H9 (cell line): Measurements from ENCODE around the gene SF3B3. TPM values are rescaled to one million over a fixed set of nuclear protein-coding genes. Genes with fewer than 3 reads are reported as not detected.
A peak's percentile ranks its signal among the peaks of the same experiment; 100 is the strongest.

Source experiments
- DNase-seq: peaks from one replicate; pipeline ENCODE4 v3.0.0-alpha.2; 2017
- H2AFZ ChIP-seq: one replicate; pipeline ENCODE4 v1.6.1; 2013; ENCODE audit warnings: mild to moderate bottlenecking, low read length, control low read depth, moderate library complexity
- H2AK5ac ChIP-seq: 2 replicates; pipeline ENCODE4 v1.6.1; 2013; ENCODE audit warnings: low read length, control low read depth, mixed read lengths; ENCODE audit not compliant: insufficient read length
- H2BK120ac ChIP-seq: one replicate; pipeline ENCODE4 v1.6.1; 2013; ENCODE audit warnings: low read depth, mild to moderate bottlenecking, low read length, control low read depth, inconsistent platforms; ENCODE audit not compliant: poor library complexity, severe bottlenecking
- H2BK12ac ChIP-seq: 2 replicates; pipeline ENCODE4 v1.6.1; 2013; ENCODE audit warnings: low read length, control low read depth, mixed read lengths, low read depth; ENCODE audit not compliant: insufficient read length
- H2BK15ac ChIP-seq: 2 replicates; pipeline ENCODE4 v1.6.1; 2013; ENCODE audit warnings: low read depth, low read length, control low read depth
- H2BK20ac ChIP-seq: one replicate; pipeline ENCODE4 v1.6.1; 2013; ENCODE audit warnings: low read depth, mild to moderate bottlenecking, low read length, control low read depth, inconsistent platforms; ENCODE audit not compliant: poor library complexity, severe bottlenecking
- H2BK5ac ChIP-seq: 2 replicates; pipeline ENCODE4 v1.6.1; 2013; ENCODE audit warnings: low read length, control low read depth, mixed read lengths; ENCODE audit not compliant: insufficient read length
- H3K14ac ChIP-seq: 2 replicates; pipeline ENCODE4 v1.6.1; 2013; ENCODE audit warnings: low read length, control low read depth; ENCODE audit not compliant: insufficient read depth
- H3K18ac ChIP-seq: 2 replicates; pipeline ENCODE4 v1.6.1; 2013; ENCODE audit warnings: low read depth, mild to moderate bottlenecking, mixed read lengths, low read length, control low read depth; ENCODE audit not compliant: insufficient read length
- H3K23ac ChIP-seq: 2 replicates; pipeline ENCODE4 v1.6.1; 2013; ENCODE audit warnings: low read length, control low read depth, mixed read lengths, low read depth; ENCODE audit not compliant: insufficient read length
- H3K23me2 ChIP-seq: 2 replicates; pipeline ENCODE4 v1.6.1; 2013; ENCODE audit warnings: low read depth, mild to moderate bottlenecking, mixed read lengths, low read length, control low read depth; ENCODE audit not compliant: insufficient read length, poor library complexity, severe bottlenecking
- H3K27ac ChIP-seq: 2 replicates; pipeline ENCODE4 v1.5.1; 2013; ENCODE audit warnings: low read length, control low read depth, mixed read lengths, low read depth; ENCODE audit not compliant: insufficient read length
- H3K27me3 ChIP-seq: 2 replicates; pipeline ENCODE4 v1.6.1; 2013; ENCODE audit warnings: low read length, control low read depth, inconsistent platforms; ENCODE audit not compliant: insufficient read depth
- H3K4ac ChIP-seq: 2 replicates; pipeline ENCODE4 v1.6.1; 2013; ENCODE audit warnings: low read depth, mild to moderate bottlenecking, control low read depth, inconsistent platforms, low read length, moderate library complexity
- H3K4me1 ChIP-seq: 2 replicates; pipeline ENCODE4 v1.6.1; 2013; ENCODE audit warnings: low read length, control low read depth, inconsistent platforms; ENCODE audit not compliant: insufficient read depth
- H3K4me2 ChIP-seq: 2 replicates; pipeline ENCODE4 v1.6.1; 2013; ENCODE audit warnings: low read length, control low read depth, mixed read lengths; ENCODE audit not compliant: insufficient read length, insufficient read depth
- H3K56ac ChIP-seq: 2 replicates; pipeline ENCODE4 v1.6.1; 2013; ENCODE audit warnings: low read depth, mild to moderate bottlenecking, mixed read lengths, low read length, control low read depth; ENCODE audit not compliant: insufficient read length
- H3K79me1 ChIP-seq: 2 replicates; pipeline ENCODE4 v1.6.1; 2013; ENCODE audit warnings: low read depth, mild to moderate bottlenecking, moderate library complexity, low read length, control low read depth, inconsistent platforms; ENCODE audit not compliant: insufficient read depth, poor library complexity, severe bottlenecking
- H3K79me2 ChIP-seq: 2 replicates; pipeline ENCODE4 v1.6.1; 2013; ENCODE audit warnings: low read length, control low read depth, inconsistent platforms; ENCODE audit not compliant: insufficient read depth
- H3K9ac ChIP-seq: 2 replicates; pipeline ENCODE4 v1.6.1; 2013; ENCODE audit warnings: low read length, control low read depth, mixed read lengths; ENCODE audit not compliant: insufficient read length; ENCODE audit errors: extremely low read depth
- H3K9me3 ChIP-seq: one replicate; pipeline ENCODE4 v1.6.1; 2013; ENCODE audit warnings: low read depth, low read length, inconsistent platforms; ENCODE audit not compliant: control insufficient read depth
- H3T11ph ChIP-seq: one replicate; pipeline ENCODE4 v1.6.1; 2013; ENCODE audit warnings: mild to moderate bottlenecking, low read length, control low read depth, inconsistent platforms
- H4K20me1 ChIP-seq: one replicate; pipeline ENCODE4 v1.6.1; 2013; ENCODE audit not compliant: control insufficient read depth, insufficient read length, insufficient read depth
- H4K5ac ChIP-seq: 2 replicates; pipeline ENCODE4 v1.6.1; 2013; ENCODE audit warnings: low read depth, mild to moderate bottlenecking, mixed read lengths, low read length, control low read depth; ENCODE audit not compliant: insufficient read length
- H4K8ac ChIP-seq: replicated peaks from 2 replicates; pipeline ENCODE4 v1.6.1; 2013; ENCODE audit warnings: low read length, control low read depth, mixed read lengths, low read depth; ENCODE audit not compliant: insufficient read length
- H4K91ac ChIP-seq: 2 replicates; pipeline ENCODE4 v1.6.1; 2013; ENCODE audit warnings: low read depth, mild to moderate bottlenecking, moderate library complexity, mixed read lengths, low read length, control low read depth; ENCODE audit not compliant: insufficient read length
- H3K27ac Mint-ChIP-seq, 3 experiments: 2 replicates in 2 of 3; 3 replicates in 1 of 3; pipeline ENCODE4 v1.8.0; 2020 to 2021; ENCODE audit warnings: mixed read lengths in 3 of 3, mild to moderate bottlenecking in 1 of 3, moderate library complexity in 1 of 3
- H3K27me3 Mint-ChIP-seq: 2 replicates; pipeline ENCODE4 v1.8.0; 2021; ENCODE audit warnings: low read depth, mild to moderate bottlenecking, moderate library complexity, mixed read lengths
- H3K36me3 Mint-ChIP-seq, 3 experiments: 2 replicates in 2 of 3; 3 replicates in 1 of 3; pipeline ENCODE4 v1.8.0; 2020 to 2021; ENCODE audit warnings: low read depth in 3 of 3, mixed read lengths in 3 of 3; ENCODE audit not compliant: insufficient read depth in 1 of 3
- H3K4me1 Mint-ChIP-seq, 2 experiments: 2 replicates each; pipeline ENCODE4 v1.8.0; 2020; ENCODE audit warnings: mixed read lengths in 2 of 2
- H3K4me3 Mint-ChIP-seq, 2 experiments: 2 replicates in 1 of 2; 3 replicates in 1 of 2; pipeline ENCODE4 v1.8.0; 2020 to 2021; ENCODE audit warnings: mild to moderate bottlenecking in 2 of 2, mixed read lengths in 2 of 2, moderate library complexity in 1 of 2
- H3K9me3 Mint-ChIP-seq, 2 experiments: 2 replicates in 1 of 2; 3 replicates in 1 of 2; pipeline ENCODE4 v1.8.0; 2020; ENCODE audit warnings: mild to moderate bottlenecking in 2 of 2, mixed read lengths in 2 of 2, moderate library complexity in 1 of 2
- WGBS: extraction: QIAGEN DNeasy Blood & Tissue Kit; methylation state at CpG from one replicate; pipeline ENCODE4 v1.1.7; 2013; ENCODE audit warnings: missing lambda C conversion rate, low lambda C conversion rate, mixed read lengths; ENCODE audit not compliant: insufficient read length; ENCODE audit errors: extremely low coverage; 5-methylcytosine and 5-hydroxymethylcytosine counted together
- total RNA-seq: library from RNA; stranded (reverse); gene quantifications from 2 replicates; pipeline ENCODE4 v1.2.1, GENCODE V29; 2021
- TF ChIP-seq, protein P1 (sequence below): fragments of 200-600 bp; sonication (generic); conservative IDR thresholded peaks from 3 replicates; pipeline ENCODE4 v1.8.0; 2021; ENCODE audit warnings: antibody characterized with exemption, mild to moderate bottlenecking

Gene SF3B3
- total RNA-seq, 1 experiment from 2014 or later: 493 TPM

DNA sequence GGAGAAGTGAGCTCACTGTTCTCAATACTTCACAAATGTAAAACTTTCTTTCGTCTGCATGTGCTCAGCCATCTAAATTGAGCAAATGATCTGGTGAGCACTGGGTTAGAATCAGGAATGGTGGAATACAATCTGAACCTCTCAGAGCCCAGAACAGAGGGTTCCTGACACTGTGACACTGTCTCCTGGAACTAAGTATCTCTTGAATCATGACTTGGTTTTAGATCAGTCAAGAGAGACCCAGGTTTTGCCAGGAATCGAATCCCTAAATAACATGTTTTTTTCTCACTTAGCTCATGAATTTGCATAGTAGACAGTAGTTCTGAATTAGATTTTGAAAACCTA, 49.3 kb downstream of the SF3B3 start:
- no peak overlapping the region for H4K91ac ChIP-seq
- H3K23ac ChIP-seq: no peak overlapping the region
- no peak overlapping the region for H3K14ac ChIP-seq
- no peak overlapping the region for H3K4ac ChIP-seq
- Mint-ChIP-seq H3K4me1 (peaks cover 15 to 16% of the 10 kb centered on the region in 2 experiments), H3K27me3 (no peaks in the 10 kb centered on the region), H3K9me3 (no peaks in the 10 kb centered on the region), H3K4me3 (no peak overlapping the region), H3K27ac (peak overlapping the region in 1 of 3 experiments; percentile 94; a peak in 2 of 7 replicates), H3K36me3 (peaks cover 46 to 75% (median 60%) of the 10 kb centered on the region in 3 experiments)
- H3K27me3 ChIP-seq: no peaks in the 10 kb centered on the region
- no peak for DNase-seq
- no peak overlapping the region for H2AFZ ChIP-seq
- H2BK120ac ChIP-seq: no peak overlapping the region
- no peaks in the 10 kb centered on the region for H3K4me1 ChIP-seq
- no CpG with 5 or more reads among the region's 2 CpGs for WGBS
- no peak overlapping the region for H2BK12ac ChIP-seq
- TF ChIP-seq, protein P1, sequence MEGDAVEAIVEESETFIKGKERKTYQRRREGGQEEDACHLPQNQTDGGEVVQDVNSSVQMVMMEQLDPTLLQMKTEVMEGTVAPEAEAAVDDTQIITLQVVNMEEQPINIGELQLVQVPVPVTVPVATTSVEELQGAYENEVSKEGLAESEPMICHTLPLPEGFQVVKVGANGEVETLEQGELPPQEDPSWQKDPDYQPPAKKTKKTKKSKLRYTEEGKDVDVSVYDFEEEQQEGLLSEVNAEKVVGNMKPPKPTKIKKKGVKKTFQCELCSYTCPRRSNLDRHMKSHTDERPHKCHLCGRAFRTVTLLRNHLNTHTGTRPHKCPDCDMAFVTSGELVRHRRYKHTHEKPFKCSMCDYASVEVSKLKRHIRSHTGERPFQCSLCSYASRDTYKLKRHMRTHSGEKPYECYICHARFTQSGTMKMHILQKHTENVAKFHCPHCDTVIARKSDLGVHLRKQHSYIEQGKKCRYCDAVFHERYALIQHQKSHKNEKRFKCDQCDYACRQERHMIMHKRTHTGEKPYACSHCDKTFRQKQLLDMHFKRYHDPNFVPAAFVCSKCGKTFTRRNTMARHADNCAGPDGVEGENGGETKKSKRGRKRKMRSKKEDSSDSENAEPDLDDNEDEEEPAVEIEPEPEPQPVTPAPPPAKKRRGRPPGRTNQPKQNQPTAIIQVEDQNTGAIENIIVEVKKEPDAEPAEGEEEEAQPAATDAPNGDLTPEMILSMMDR: no peak
- H2BK20ac ChIP-seq: no peak overlapping the region
- H4K5ac ChIP-seq: no peak overlapping the region
- H4K20me1 ChIP-seq: no peaks in the 10 kb centered on the region
- no peak overlapping the region for H3K4me2 ChIP-seq
- no peak overlapping the region for H2BK15ac ChIP-seq
- H2AK5ac ChIP-seq: no peak overlapping the region
- H3K9me3 ChIP-seq: no peaks in the 10 kb centered on the region
- no peak overlapping the region for H4K8ac ChIP-seq
- no peak overlapping the region for H3K18ac ChIP-seq
- no peak overlapping the region for H3K9ac ChIP-seq
- H3K79me1 ChIP-seq: peaks cover 4% of the 10 kb centered on the region
- no peak overlapping the region for H3K27ac ChIP-seq
- no peaks in the 10 kb centered on the region for H3K79me2 ChIP-seq
- H3K23me2 ChIP-seq: no peaks in the 10 kb centered on the region
- no peak overlapping the region for H3K56ac ChIP-seq
- H3T11ph ChIP-seq: no peak overlapping the region
- no peak overlapping the region for H2BK5ac ChIP-seq
